HepG2 (cell line): ENCODE results near the gene SKP1. TPM values are rescaled to one million over a fixed set of nuclear protein-coding genes. Genes with fewer than 3 reads are reported as not detected.

Experiments used
- FOSL1 ChIP-seq: sonication (generic); formaldehyde crosslinking; IDR thresholded peaks from 2 replicates; pipeline ENCODE4 v1.9.0; 2021; ENCODE audit warnings: missing genetic modification reagents, borderline replicate concordance
- HMG20B ChIP-seq: conservative IDR thresholded peaks from 2 replicates; pipeline ENCODE4 v1.6.1; 2016; ENCODE audit warnings: missing genetic modification reagents, missing compliant biosample characterization
- NKX3-1 ChIP-seq: sonication (generic); formaldehyde crosslinking; IDR thresholded peaks from 2 replicates; pipeline ENCODE4 v1.5.0; 2020; ENCODE audit warnings: missing genetic modification reagents
- RBFOX2 ChIP-seq: fragments of 200-400 bp; formaldehyde crosslinking; IDR thresholded peaks from 2 replicates; pipeline ENCODE4 v1.6.1; 2017; ENCODE audit warnings: low read depth, mild to moderate bottlenecking, low read length
- XBP1 ChIP-seq: sonication (generic); formaldehyde crosslinking; IDR thresholded peaks from 2 replicates; pipeline ENCODE4 v1.5.0; 2020; ENCODE audit warnings: missing genetic modification reagents
- XRCC5 ChIP-seq: fragments of 200-400 bp; formaldehyde crosslinking; optimal IDR thresholded peaks from 2 replicates; pipeline ENCODE3; 2017; ENCODE audit warnings: mild to moderate bottlenecking, low read length
- ZBTB42 ChIP-seq: sonication (generic); formaldehyde crosslinking; IDR thresholded peaks from 2 replicates; pipeline ENCODE4 v1.5.0; 2020; ENCODE audit warnings: mild to moderate bottlenecking, missing genetic modification reagents
- ZBTB44 ChIP-seq: sonication (generic); formaldehyde crosslinking; IDR thresholded peaks from 2 replicates; pipeline ENCODE4 v1.4.0; 2020; ENCODE audit warnings: missing genetic modification reagents
- ZNF207 ChIP-seq: fragments of 450-650 bp; IDR thresholded peaks from 2 replicates; pipeline ENCODE4 v1.6.1; 2016; ENCODE audit warnings: antibody characterized with exemption, borderline replicate concordance
- ZNF547 ChIP-seq: sonication (generic); formaldehyde crosslinking; IDR thresholded peaks from 2 replicates; pipeline ENCODE4 v1.5.1; 2020; ENCODE audit warnings: mild to moderate bottlenecking, missing genetic modification reagents
- ZNF670 ChIP-seq: sonication (generic); formaldehyde crosslinking; IDR thresholded peaks from 2 replicates; pipeline ENCODE4 v1.8.0; 2022; ENCODE audit warnings: mild to moderate bottlenecking, missing genetic modification reagents, borderline replicate concordance
- ZNF7 ChIP-seq: IDR thresholded peaks from 2 replicates; pipeline ENCODE4 v1.6.1; 2016; ENCODE audit warnings: missing biosample characterization, missing genetic modification reagents
- ZNF737 ChIP-seq: sonication (generic); formaldehyde crosslinking; IDR thresholded peaks from 2 replicates; pipeline ENCODE4 v1.5.0; 2020; ENCODE audit warnings: missing genetic modification reagents, mild to moderate bottlenecking, borderline replicate concordance
- polyA plus RNA-seq, 8 experiments: library from polyadenylated mRNA; depleted of rRNA in 3 of 8; stranded (reverse) in 7 of 8; unstranded in 1 of 8; fragments of >200 nt; fragmentation: Illumina TruSeq in 4 of 8; extraction: Trizol in 4 of 8; gene quantifications; 2 replicates each; pipeline versions ENCODE4 v1.2.1 to v1.2.3, GENCODE V29; 2011 to 2016; ENCODE audit warnings: low read depth in 4 of 8, missing spikeins in 1 of 8, mixed read lengths in 1 of 8; ENCODE audit not compliant: insufficient read depth in 1 of 8
- total RNA-seq, 5 experiments: library from RNA; depleted of rRNA; stranded (reverse); fragments of >200 nt; fragmentation: Illumina TruSeq; extraction: Trizol; gene quantifications; 2 replicates each; pipeline ENCODE4 v1.2.3, GENCODE V29; 2016; ENCODE audit warnings: low read depth in 1 of 5
- TF ChIP-seq, protein P1 (sequence below): sonication (generic); formaldehyde crosslinking; IDR thresholded peaks from 2 replicates; pipeline ENCODE4 v1.4.0; 2020; ENCODE audit warnings: missing genetic modification reagents
- TF ChIP-seq, protein P2 (sequence below): sonication (generic); formaldehyde crosslinking; IDR thresholded peaks from 2 replicates; pipeline ENCODE4 v1.4.0; 2020; ENCODE audit warnings: missing genetic modification reagents, mild to moderate bottlenecking, borderline replicate concordance
- TF ChIP-seq, protein P3 (sequence below): sonication (generic); formaldehyde crosslinking; IDR thresholded peaks from 2 replicates; pipeline ENCODE4 v1.8.0; 2022; ENCODE audit warnings: missing genetic modification reagents, mild to moderate bottlenecking, moderate library complexity, borderline replicate concordance

Gene SKP1
- total and polyA plus RNA-seq, 2 of the 13 experiments (the other 11 are each of a cell fraction or from before 2014, with no cell fraction given), result 134 to 340 TPM

DNA sequence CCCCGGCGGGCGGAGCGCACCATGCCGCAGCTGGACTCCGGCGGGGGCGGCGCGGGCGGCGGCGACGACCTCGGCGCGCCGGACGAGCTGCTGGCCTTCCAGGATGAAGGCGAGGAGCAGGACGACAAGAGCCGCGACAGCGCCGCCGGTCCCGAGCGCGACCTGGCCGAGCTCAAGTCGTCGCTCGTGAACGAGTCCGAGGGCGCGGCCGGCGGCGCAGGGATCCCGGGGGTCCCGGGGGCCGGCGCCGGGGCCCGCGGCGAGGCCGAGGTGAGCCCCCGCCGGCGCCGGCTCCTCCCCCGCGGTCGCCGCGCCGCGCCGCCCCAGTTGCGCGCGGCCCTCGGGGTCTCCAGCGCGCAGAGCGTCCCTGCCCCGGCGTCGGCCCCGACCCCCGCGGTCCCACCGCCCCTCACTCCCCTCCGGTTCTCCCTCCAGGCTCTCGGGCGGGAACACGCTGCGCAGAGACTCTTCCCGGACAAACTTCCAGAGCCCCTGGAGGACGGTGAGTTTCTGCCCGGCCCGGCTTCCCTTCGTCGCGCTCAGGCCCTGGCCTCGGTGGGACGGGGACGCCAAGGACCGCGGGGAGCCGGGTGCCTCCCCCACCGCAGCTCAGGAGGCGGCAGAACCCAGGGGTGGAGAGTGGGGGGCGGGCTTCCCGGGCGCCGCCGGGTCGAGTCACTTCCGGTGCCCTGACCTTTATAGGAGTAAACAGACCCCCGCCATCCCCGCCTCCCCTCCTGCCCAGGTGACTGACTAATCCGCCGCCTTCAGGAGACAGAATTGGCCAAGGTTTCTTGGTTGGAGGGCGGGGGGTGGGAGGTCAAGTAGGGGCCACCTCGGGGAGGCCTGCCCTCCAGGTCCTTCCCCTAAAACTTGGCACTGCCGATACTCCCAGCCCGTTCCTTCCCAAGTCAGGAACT is 61.6 kb downstream of the SKP1 start (continued):
- TF ChIP-seq, protein P1, sequence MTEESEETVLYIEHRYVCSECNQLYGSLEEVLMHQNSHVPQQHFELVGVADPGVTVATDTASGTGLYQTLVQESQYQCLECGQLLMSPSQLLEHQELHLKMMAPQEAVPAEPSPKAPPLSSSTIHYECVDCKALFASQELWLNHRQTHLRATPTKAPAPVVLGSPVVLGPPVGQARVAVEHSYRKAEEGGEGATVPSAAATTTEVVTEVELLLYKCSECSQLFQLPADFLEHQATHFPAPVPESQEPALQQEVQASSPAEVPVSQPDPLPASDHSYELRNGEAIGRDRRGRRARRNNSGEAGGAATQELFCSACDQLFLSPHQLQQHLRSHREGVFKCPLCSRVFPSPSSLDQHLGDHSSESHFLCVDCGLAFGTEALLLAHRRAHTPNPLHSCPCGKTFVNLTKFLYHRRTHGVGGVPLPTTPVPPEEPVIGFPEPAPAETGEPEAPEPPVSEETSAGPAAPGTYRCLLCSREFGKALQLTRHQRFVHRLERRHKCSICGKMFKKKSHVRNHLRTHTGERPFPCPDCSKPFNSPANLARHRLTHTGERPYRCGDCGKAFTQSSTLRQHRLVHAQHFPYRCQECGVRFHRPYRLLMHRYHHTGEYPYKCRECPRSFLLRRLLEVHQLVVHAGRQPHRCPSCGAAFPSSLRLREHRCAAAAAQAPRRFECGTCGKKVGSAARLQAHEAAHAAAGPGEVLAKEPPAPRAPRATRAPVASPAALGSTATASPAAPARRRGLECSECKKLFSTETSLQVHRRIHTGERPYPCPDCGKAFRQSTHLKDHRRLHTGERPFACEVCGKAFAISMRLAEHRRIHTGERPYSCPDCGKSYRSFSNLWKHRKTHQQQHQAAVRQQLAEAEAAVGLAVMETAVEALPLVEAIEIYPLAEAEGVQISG (CRISPR knock-in tag), result no peak
- TF ChIP-seq HMG20B (CRISPR knock-in tag) (no peak), ZNF207 (no peak), XBP1 (CRISPR knock-in tag) (no peak), XRCC5 (no peak), NKX3-1 (CRISPR knock-in tag) (no peak), ZNF7 (CRISPR knock-in tag) (no peak), ZBTB44 (CRISPR knock-in tag) (no peak), RBFOX2 (peak; percentile 58; the same call in 1 of the 2 replicates), FOSL1 (CRISPR knock-in tag) (no peak), ZNF547 (CRISPR knock-in tag) (no peak), ZNF670 (CRISPR knock-in tag) (no peak), ZNF737 (CRISPR knock-in tag) (no peak), ZBTB42 (CRISPR knock-in tag) (no peak)
- TF ChIP-seq, protein P2, sequence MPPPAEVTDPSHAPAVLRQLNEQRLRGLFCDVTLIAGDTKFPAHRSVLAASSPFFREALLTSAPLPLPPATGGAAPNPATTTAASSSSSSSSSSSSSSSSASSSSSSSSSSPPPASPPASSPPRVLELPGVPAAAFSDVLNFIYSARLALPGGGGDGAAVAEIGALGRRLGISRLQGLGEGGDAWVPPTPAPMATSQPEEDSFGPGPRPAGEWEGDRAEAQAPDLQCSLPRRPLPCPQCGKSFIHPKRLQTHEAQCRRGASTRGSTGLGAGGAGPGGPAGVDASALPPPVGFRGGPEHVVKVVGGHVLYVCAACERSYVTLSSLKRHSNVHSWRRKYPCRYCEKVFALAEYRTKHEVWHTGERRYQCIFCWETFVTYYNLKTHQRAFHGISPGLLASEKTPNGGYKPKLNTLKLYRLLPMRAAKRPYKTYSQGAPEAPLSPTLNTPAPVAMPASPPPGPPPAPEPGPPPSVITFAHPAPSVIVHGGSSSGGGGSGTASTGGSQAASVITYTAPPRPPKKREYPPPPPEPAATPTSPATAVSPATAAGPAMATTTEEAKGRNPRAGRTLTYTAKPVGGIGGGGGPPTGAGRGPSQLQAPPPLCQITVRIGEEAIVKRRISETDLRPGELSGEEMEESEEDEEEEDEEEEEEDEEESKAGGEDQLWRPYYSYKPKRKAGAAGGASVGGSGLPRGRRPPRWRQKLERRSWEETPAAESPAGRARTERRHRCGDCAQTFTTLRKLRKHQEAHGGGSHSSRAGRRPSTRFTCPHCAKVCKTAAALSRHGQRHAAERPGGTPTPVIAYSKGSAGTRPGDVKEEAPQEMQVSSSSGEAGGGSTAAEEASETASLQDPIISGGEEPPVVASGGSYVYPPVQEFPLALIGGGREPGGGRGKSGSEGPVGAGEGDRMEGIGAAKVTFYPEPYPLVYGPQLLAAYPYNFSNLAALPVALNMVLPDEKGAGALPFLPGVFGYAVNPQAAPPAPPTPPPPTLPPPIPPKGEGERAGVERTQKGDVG (CRISPR knock-in tag), result no peak
- TF ChIP-seq, protein P3, sequence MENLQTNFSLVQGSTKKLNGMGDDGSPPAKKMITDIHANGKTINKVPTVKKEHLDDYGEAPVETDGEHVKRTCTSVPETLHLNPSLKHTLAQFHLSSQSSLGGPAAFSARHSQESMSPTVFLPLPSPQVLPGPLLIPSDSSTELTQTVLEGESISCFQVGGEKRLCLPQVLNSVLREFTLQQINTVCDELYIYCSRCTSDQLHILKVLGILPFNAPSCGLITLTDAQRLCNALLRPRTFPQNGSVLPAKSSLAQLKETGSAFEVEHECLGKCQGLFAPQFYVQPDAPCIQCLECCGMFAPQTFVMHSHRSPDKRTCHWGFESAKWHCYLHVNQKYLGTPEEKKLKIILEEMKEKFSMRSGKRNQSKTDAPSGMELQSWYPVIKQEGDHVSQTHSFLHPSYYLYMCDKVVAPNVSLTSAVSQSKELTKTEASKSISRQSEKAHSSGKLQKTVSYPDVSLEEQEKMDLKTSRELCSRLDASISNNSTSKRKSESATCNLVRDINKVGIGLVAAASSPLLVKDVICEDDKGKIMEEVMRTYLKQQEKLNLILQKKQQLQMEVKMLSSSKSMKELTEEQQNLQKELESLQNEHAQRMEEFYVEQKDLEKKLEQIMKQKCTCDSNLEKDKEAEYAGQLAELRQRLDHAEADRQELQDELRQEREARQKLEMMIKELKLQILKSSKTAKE (CRISPR knock-in tag), result 0 out of 2 replicates have a peak, but pooled peaks have one; percentile 3
